Measurements from ENCODE around the gene OR2M7.
"Not testable (repeated sequence)": the region's sequence is repeated elsewhere in the genome, so short reads cannot be mapped to it uniquely, and the experiment has no call there.

The OR2M7 gene

GRCh38 chr1:248324468-248324867 lies at the start of gene OR2M7:
Gene OR2M7 (minus strand): TSS chr1:248324568. CDS start chr1:248324568, 0 bp downstream.
- DNase-seq = no peak

- no peak for DNase-seq
Observed at GRCh38 chr1:248373761-248374160, 49.4 kb upstream of the OR2M7 start.

- DNase-seq = no peak
Observed at GRCh38 chr1:248372394-248372793, 48.0 kb upstream of the OR2M7 start.

GRCh38 chr1:248366609-248367008 lies 42.2 kb upstream of the OR2M7 start:
- DNase-seq = no peak

GRCh38 chr1:248361121-248361715 lies 36.9 kb upstream of the OR2M7 start, which contains the start of gene OR2T4:
Gene OR2T4 (plus strand): TSS chr1:248361665. CDS start chr1:248361665, 0 bp downstream.
- DNase-seq = peak in 3 of 14 donors; percentile 21 to 56 (median 39)

- DNase-seq = peak in 1 of 14 donors; percentile 8
Observed at GRCh38 chr1:248359415-248359814, 35.0 kb upstream of the OR2M7 start.

GRCh38 chr1:248348475-248348874 lies 24.1 kb upstream of the OR2M7 start, which contains the start of gene OR14C36:
Gene OR14C36 (plus strand): TSS chr1:248348775. CDS start chr1:248348775, 0 bp downstream.
- DNase-seq = no peak

- no peak for DNase-seq
Observed at GRCh38 chr1:248343451-248343850, 19.1 kb upstream of the OR2M7 start.

GRCh38 chr1:248316796-248317195 lies 7.6 kb downstream of the OR2M7 start:
- no peak for DNase-seq

GRCh38 chr1:248306740-248307139 lies 17.6 kb downstream of the OR2M7 start:
- DNase-seq = not testable (repeated sequence)

GRCh38 chr1:248306103-248306502 lies 18.3 kb downstream of the OR2M7 start:
- DNase-seq = no peak

GRCh38 chr1:248305672-248306071 lies 18.7 kb downstream of the OR2M7 start:
- not testable (repeated sequence) for DNase-seq

GRCh38 chr1:248303324-248303723 lies 21.0 kb downstream of the OR2M7 start, which contains the start of gene OR2T12:
Gene OR2T12 (minus strand): TSS chr1:248303424. CDS start chr1:248295578, 7,846 bp downstream.
- no peak for DNase-seq

- DNase-seq = no peak
Observed at GRCh38 chr1:248288391-248288790, 36.0 kb downstream of the OR2M7 start.

- no peak for DNase-seq
Observed at GRCh38 chr1:248277876-248278275, 46.5 kb downstream of the OR2M7 start, which contains the start of gene OR2T33. Gene OR2T33 (minus strand): TSS chr1:248277976. CDS start chr1:248273814, 4,162 bp downstream.

All from C1 segment of cervical spinal cord (tissue), 14 donors.